Smooth muscle cell (in vitro differentiated cells): Measurements from ENCODE around the gene SARM1. TPM values are rescaled to one million over a fixed set of nuclear protein-coding genes. Genes with fewer than 3 reads are reported as not detected.

ENCODE experiments used
- DNase-seq: peaks from one replicate; lab custom pipeline; 2025; ENCODE audit not compliant: unreplicated experiment; lab: John Stamatoyannopoulos, UW
- H2AFZ ChIP-seq: fragments of 200-600 bp; sonication (generic); 2 replicates; pipeline ENCODE4 v1.6.0; 2016; ENCODE audit warnings: antibody characterized with exemption, low read depth, mild to moderate bottlenecking
- H3F3A ChIP-seq: fragments of 200-600 bp; sonication (generic); 2 replicates; pipeline ENCODE4 v1.6.0; 2017; ENCODE audit warnings: antibody characterized with exemption, low read depth
- H3K27ac ChIP-seq: fragments of 200-600 bp; sonication (generic); 2 replicates; pipeline ENCODE4 v1.5.1; 2016; ENCODE audit warnings: low read depth, mild to moderate bottlenecking
- H3K27me3 ChIP-seq: fragments of 200-600 bp; sonication (generic); 2 replicates; pipeline ENCODE4 v1.6.1; 2016; ENCODE audit warnings: low read depth, mild to moderate bottlenecking
- H3K36me3 ChIP-seq: fragments of 200-600 bp; sonication (generic); 2 replicates; pipeline ENCODE4 v1.5.1; 2016; ENCODE audit warnings: low read depth
- H3K4me1 ChIP-seq: fragments of 200-600 bp; sonication (generic); 2 replicates; pipeline ENCODE4 v1.5.1; 2016; ENCODE audit warnings: low read depth
- H3K4me2 ChIP-seq: fragments of 200-600 bp; sonication (generic); 2 replicates; pipeline ENCODE4 v1.6.0; 2016; ENCODE audit warnings: mild to moderate bottlenecking
- H3K4me3 ChIP-seq: fragments of 200-600 bp; sonication (generic); 2 replicates; pipeline ENCODE4 v1.5.1; 2016; ENCODE audit warnings: mild to moderate bottlenecking
- H3K79me2 ChIP-seq: fragments of 200-600 bp; sonication (generic); 2 replicates; pipeline ENCODE4 v1.6.0; 2016; ENCODE audit warnings: low read depth, mild to moderate bottlenecking
- H3K9ac ChIP-seq: fragments of 200-600 bp; sonication (generic); 2 replicates; pipeline ENCODE4 v1.6.0; 2016; ENCODE audit warnings: low read depth
- H3K9me3 ChIP-seq: fragments of 200-600 bp; sonication (generic); replicated peaks from 2 replicates; pipeline ENCODE4 v1.5.1; 2016; ENCODE audit warnings: low read depth
- H4K20me1 ChIP-seq: fragments of 200-600 bp; sonication (generic); 2 replicates; pipeline ENCODE4 v1.6.0; 2016; ENCODE audit warnings: low read depth
- WGBS: methylation state at CpG from one replicate; pipeline ENCODE4 v1.1.7; 2016; ENCODE audit warnings: low lambda C conversion rate; 5-methylcytosine and 5-hydroxymethylcytosine counted together
- polyA plus RNA-seq: library from polyadenylated mRNA; unstranded; fragments of >200 nt; fragmentation: Nextera tagmentation; extraction: Ambion mirVana; gene quantifications from 2 replicates; pipeline ENCODE4 v1.2.1, GENCODE V29; 2016
- total RNA-seq: library from RNA; depleted of rRNA; stranded (reverse); fragments of >200 nt; gene quantifications from 2 replicates; pipeline ENCODE4 v1.2.3, GENCODE V29; 2014
- TF ChIP-seq, protein P1 (sequence below): fragments of 200-600 bp; sonication (generic); IDR thresholded peaks from 2 replicates; pipeline ENCODE4 v1.5.1; 2017; ENCODE audit warnings: borderline replicate concordance, mild to moderate bottlenecking, antibody characterized with exemption; ENCODE audit not compliant: insufficient read depth, poor library complexity, severe bottlenecking

The SARM1 gene
- total and polyA plus RNA-seq, 2 experiments from 2014 or later, result 8.3 to 13.4 TPM

DNA sequence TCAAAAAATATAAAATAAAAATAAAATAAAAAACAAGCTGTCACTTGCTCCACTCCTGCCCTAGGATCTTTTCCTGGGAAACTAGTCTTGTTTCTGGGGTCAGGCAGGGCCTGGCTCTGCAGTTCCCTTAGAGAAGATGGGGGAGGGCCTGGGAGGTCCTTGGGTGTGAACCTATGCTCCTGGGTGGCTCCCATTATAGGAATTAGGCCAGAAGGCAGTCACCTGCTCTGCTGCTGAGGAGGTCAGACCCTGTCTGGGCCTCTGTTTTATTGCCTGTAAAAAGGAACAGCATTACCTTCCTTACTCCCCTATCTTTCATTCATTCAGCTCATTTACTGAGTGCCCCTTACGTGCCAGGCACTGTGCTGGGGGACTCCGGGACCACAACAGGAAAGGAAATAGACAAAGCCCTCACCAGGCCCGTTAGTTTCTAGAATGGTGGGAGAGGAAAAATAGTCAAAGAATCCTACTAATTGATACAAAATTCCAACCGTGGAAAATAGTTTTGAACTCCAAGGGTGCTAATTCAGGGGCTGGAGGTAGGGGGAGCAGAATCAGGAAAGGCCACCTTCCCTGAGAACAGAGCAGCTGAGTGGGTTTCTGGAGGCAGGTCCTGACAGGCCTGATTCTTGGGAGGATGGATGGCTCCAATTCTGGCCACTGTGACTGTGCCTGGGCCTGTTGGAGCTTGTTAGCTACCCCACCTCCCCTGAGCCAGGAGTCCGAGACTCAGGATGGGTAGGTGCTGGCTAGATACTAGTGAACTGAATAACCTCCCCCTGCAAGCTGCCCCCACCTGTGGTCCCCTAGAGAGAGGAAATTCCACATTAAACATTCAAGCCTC, 35.9 kb downstream of the SARM1 start:
- H2AFZ ChIP-seq, result no peak overlapping the region
- H3K27ac ChIP-seq, result no peak overlapping the region
- 70% methylated on average over 5 of the region's 5 CpGs for WGBS
- TF ChIP-seq, protein P1, sequence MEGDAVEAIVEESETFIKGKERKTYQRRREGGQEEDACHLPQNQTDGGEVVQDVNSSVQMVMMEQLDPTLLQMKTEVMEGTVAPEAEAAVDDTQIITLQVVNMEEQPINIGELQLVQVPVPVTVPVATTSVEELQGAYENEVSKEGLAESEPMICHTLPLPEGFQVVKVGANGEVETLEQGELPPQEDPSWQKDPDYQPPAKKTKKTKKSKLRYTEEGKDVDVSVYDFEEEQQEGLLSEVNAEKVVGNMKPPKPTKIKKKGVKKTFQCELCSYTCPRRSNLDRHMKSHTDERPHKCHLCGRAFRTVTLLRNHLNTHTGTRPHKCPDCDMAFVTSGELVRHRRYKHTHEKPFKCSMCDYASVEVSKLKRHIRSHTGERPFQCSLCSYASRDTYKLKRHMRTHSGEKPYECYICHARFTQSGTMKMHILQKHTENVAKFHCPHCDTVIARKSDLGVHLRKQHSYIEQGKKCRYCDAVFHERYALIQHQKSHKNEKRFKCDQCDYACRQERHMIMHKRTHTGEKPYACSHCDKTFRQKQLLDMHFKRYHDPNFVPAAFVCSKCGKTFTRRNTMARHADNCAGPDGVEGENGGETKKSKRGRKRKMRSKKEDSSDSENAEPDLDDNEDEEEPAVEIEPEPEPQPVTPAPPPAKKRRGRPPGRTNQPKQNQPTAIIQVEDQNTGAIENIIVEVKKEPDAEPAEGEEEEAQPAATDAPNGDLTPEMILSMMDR, result no peak
- H3K79me2 ChIP-seq, result no peaks in the 10 kb centered on the region
- no peak for DNase-seq
- H3F3A ChIP-seq, result no peaks in the 10 kb centered on the region
- no peaks in the 10 kb centered on the region for H3K9me3 ChIP-seq
- no peak overlapping the region for H3K4me3 ChIP-seq
- no peaks in the 10 kb centered on the region for H3K27me3 ChIP-seq
- peaks cover 6% of the 10 kb centered on the region for H3K4me1 ChIP-seq
- H4K20me1 ChIP-seq, result no peaks in the 10 kb centered on the region
- H3K9ac ChIP-seq, result no peak overlapping the region
- no peaks in the 10 kb centered on the region for H3K36me3 ChIP-seq
- no peak overlapping the region for H3K4me2 ChIP-seq

DNA sequence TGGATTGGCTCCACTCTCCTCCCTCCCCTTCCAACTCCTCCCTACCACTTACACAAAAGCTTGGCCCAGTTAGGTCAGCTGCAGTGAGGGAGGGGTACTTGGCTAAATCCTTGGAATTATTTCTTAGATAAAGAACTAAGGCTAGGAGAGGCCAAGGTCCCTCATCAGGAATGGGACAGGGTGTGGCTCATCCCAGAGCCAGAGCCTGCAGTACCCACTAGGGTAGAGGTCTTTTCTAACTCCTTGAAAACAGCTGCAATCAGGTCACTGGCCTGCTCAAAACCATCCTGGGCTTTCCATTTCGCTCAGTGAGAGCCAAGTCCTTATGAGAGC, 36.4 kb downstream of the SARM1 start:
- no peaks in the 10 kb centered on the region for H3K36me3 ChIP-seq
- H3K27ac ChIP-seq, result no peak overlapping the region
- no peak overlapping the region for H3K9ac ChIP-seq
- no peaks in the 10 kb centered on the region for H3K9me3 ChIP-seq
- DNase-seq, result no peak
- H3K4me1 ChIP-seq, result peaks cover 6% of the 10 kb centered on the region
- H3F3A ChIP-seq, result no peaks in the 10 kb centered on the region
- H4K20me1 ChIP-seq, result no peaks in the 10 kb centered on the region
- TF ChIP-seq, protein P1, result no peak
- no peak overlapping the region for H2AFZ ChIP-seq
- H3K4me3 ChIP-seq, result no peak overlapping the region
- H3K79me2 ChIP-seq, result no peaks in the 10 kb centered on the region
- H3K4me2 ChIP-seq, result no peak overlapping the region
- no peaks in the 10 kb centered on the region for H3K27me3 ChIP-seq
- 100% methylated on average over 1 of the region's 1 CpG for WGBS

DNA sequence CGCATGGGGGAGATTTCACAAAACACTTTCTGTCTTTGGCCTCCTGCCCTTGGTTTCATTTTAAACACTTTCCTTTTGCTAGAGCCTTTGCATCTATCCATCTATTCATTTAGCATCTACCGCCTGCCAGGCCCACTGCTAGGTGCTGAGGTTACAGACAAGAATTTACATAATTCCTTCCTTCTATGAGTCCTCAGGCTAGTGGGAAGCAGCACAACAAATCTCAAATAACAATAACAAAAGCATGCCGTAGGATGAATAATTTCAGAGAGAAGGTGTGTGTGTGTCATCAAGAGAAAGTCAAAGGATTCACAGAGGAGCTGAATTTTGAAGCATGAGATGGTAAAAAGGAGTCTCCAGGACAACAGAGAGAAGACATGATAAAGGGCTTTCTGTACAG, 40.6 kb downstream of the SARM1 start:
- H3K27me3 ChIP-seq, result no peaks in the 10 kb centered on the region
- no peaks in the 10 kb centered on the region for H3K36me3 ChIP-seq
- H4K20me1 ChIP-seq, result no peaks in the 10 kb centered on the region
- H3K9ac ChIP-seq, result no peak overlapping the region
- DNase-seq, result no peak
- H3K4me1 ChIP-seq, result peaks cover 6% of the 10 kb centered on the region
- H3K4me2 ChIP-seq, result no peak overlapping the region
- TF ChIP-seq, protein P1, result no peak
- H2AFZ ChIP-seq, result no peak overlapping the region
- 61% methylated on average over 3 of the region's 3 CpGs for WGBS
- H3K9me3 ChIP-seq, result no peaks in the 10 kb centered on the region
- H3K79me2 ChIP-seq, result no peaks in the 10 kb centered on the region
- no peaks in the 10 kb centered on the region for H3F3A ChIP-seq
- no peak overlapping the region for H3K4me3 ChIP-seq
- no peak overlapping the region for H3K27ac ChIP-seq

DNA sequence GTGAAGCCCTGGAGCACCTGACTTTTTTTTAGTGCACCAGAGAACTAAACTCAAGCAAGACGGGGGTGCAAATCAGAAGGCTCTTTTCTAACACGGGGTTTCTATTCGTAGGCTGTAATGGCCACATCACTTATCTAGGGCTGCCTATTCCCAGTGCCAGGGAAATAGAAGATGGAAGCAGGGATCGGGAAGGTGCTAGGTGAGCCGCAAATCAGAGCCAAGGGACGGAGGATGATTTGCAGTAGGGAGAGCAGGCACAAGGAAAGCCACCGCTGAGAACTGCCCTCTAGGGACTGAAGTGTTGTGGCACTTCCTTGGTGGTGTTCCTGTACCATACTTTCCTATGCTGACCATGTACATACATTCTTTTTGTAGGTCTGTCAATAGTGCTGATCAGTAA, 42.3 kb downstream of the SARM1 start:
- H3K36me3 ChIP-seq, result no peaks in the 10 kb centered on the region
- no peaks in the 10 kb centered on the region for H3F3A ChIP-seq
- no peaks in the 10 kb centered on the region for H3K9me3 ChIP-seq
- no peak for DNase-seq
- no peaks in the 10 kb centered on the region for H3K4me1 ChIP-seq
- H3K4me2 ChIP-seq, result no peak overlapping the region
- TF ChIP-seq, protein P1, result no peak
- H3K79me2 ChIP-seq, result no peaks in the 10 kb centered on the region
- no peaks in the 10 kb centered on the region for H3K27me3 ChIP-seq
- no peak overlapping the region for H3K9ac ChIP-seq
- H3K4me3 ChIP-seq, result no peak overlapping the region
- no peak overlapping the region for H3K27ac ChIP-seq
- WGBS, result 74% methylated on average over 7 of the region's 7 CpGs
- no peaks in the 10 kb centered on the region for H4K20me1 ChIP-seq
- H2AFZ ChIP-seq, result no peak overlapping the region
